8988T (cell line): ENCODE results near the gene QKI.

Source experiments
- DNase-seq: peaks from one replicate; pipeline ENCODE4 v3.0.0; 2011

The QKI gene

GRCh38 chr6:163392533-163392932, 22.0 kb upstream of the QKI start:
- no peak for DNase-seq

DNA sequence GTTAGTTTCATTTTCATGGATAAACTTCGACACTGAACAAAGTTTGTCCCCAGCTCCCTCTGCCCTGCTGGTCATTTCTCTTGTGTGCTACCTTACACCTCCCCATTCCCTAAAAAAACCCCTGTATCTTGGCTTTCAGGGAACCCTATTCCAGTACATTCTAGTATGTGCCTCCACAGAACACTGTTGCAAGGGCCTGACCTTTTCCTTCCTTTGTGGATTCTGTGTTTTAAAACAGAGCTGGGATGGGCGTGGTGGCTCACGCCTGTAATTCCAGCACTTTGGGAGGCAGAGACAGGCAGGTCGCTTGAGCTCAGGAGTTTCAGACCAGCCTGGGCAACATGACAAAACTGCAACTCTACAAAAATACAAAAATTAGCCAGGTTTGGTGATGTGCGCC, 20.6 kb upstream of the QKI start:
- no peak for DNase-seq

GRCh38 chr6:163394659-163395058, 19.9 kb upstream of the QKI start:
- DNase-seq: no peak

DNA sequence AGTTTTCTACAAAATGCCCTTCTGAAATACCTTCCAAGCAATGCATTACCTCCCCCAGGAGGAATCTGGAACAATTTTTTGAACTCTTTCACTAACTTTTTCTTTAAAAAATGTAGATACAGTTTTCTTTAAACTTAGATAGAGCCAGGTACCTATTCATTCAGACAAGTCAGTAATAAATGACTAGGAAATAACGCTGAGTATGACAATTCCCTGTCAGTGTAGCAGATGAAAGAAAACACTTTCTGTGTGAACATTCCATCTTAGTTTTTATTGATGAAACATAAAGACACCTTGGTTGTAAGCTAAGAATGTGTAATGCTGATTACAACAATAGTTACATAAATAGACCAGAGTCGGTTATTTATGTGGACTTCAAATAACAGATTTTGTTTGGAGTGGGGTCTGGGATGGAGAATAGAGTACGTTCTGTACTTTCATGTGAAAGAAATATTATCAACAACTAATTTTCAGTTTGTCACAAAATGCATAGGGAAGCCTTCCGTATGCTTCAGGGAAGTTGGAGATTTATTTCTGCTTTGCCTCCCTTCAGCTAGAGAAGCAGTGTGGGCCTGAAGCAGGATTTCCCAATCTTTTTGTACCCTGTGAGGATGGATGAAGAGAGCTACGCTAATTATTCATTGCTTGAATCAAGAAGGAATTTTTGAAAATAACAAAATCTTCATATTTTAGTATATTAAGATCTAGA, 19.2 kb upstream of the QKI start:
- DNase-seq: no peak

- no peak for DNase-seq
Measured at GRCh38 chr6:163395831-163396185, 18.7 kb upstream of the QKI start.

- DNase-seq: no peak
Measured at GRCh38 chr6:163397326-163397725, 17.2 kb upstream of the QKI start.

DNA sequence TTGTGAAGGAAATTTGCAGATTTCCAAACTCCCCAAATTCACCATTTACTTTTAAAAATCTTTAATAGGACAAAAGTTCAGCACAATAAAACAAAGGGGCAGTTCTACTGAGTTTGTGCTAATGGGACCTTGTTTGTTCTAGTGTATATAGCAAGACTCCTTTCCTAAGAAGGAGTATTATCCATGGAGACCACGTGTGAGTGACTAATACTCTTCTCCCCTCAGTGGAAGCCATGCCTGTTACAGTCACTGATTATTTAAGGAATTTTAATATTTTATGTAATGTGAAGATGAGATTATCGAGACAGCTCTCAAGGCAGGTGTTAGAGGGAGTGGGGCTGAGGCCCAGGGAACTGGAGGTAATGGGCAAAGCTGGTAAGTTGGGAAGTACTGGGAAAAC, 16.4 kb upstream of the QKI start:
- DNase-seq: no peak

DNA sequence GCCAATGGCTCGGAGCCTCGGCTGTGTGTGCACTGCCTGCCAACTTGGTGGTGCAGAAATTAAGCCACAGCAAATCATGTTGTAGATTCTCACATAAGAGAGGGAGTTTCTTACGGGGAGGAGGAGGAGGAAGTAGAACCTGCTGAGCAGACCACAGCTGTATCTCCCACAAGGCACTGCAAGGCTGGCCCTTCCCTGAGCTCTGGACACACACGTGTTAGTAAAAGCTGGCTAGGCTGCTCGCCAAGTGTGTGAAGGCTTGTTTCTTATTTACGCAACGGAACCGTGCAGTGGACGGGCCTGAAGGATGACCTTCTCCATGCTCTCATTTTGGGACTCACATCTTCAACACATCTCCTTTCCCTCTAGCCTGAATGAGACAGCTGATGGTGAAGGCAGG, 15.7 kb upstream of the QKI start:
- DNase-seq: no peak

DNA sequence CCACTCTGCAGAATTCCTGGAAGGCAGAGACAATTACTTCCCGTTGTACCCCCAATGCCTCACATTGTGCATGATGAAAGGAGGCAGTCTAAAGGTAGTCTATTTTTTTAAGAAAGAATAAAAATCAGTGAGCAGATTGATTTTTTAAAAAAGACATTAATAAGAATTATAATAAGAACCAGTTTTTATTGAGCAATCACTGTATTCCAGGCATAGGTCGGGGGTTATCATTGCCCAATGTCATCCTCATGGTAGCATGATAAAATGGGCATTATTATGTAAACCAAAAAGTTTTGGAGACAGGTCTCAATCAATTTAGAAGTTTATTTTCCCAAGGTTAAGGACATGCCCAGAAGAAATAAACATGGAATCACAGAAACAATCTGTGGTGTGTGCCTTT, 14.0 kb upstream of the QKI start:
- DNase-seq: no peak

DNA sequence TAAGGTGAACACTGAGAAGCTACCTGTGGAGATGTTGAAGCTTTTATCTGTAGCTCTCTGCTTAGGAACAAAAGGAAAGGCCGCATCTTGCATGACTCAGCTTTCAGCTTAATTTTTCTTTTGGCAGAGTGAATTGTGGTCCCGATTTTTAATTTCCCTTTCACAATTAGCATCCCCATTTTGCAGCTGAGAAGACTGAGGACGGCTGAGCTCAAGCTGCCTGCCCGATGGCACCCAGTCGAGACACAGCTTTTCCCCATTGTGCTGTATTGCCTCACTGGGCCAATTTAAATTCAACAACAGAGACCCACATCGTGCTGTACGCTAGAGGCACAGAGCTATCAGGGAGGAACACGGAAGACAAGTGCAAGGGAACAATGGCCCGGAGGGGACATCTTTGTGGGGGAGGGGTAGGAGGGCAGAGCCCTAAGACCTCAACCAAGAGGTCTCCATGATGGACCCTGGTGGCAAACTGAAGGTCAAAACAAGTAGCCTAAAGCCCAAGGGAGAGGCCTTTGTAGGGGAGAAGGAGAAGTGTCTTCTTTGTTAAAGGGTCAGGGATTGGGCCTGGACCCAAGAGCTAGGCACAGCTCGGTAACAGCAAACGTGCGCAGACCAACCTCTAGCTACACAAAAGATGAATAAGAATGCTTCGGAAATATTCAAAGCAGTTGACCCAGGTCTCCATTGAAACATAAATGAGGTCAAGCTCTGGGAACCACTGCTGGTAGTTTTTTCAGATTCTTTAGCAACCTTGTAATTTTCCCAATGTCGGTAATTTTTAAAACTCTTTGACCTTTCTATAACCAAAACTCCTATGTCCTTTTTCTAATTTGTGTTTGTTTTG, 13.3 kb upstream of the QKI start:
- DNase-seq: no peak

DNA sequence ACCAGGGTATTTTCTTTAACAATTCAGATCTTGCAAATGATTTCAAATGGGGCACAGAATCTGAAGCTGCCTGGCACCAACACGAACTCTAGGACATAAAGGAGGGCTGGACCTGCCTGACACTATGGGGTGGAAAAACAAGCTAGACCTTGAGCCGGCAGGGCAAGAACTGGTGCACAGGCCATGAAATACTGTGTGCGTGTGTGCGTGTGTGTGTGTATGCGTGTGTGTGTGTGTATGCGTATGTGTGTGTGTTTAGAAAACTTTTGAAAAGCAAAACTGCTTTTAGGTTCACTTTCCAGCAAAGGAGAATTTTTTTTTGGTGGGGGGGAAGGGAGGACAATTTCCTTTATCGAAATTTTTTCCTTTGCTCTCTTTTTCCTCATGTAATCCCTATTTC, 11.9 kb upstream of the QKI start:
- DNase-seq: no peak

DNA sequence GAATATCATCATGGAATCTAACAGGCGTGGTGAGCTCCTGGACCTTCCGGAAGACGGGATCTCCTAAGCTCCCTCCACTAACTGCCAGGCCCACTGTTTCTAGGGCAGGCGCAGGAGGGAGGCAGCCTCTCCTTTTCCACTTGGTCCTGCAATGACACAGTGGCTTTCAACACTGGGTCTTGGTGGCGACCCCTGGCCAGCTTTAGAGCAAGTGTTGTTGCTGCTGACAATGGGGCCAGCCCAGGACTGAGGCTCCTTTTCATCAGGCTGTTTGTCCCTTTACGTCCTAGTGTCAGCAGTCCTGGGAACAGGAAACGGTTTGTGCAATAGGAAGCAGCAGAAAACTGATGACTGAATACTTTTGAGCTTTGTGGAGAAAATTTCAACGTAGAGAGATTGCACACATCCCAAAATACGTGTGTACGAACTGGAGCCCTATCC, 9.7 kb upstream of the QKI start:
- no peak for DNase-seq

DNA sequence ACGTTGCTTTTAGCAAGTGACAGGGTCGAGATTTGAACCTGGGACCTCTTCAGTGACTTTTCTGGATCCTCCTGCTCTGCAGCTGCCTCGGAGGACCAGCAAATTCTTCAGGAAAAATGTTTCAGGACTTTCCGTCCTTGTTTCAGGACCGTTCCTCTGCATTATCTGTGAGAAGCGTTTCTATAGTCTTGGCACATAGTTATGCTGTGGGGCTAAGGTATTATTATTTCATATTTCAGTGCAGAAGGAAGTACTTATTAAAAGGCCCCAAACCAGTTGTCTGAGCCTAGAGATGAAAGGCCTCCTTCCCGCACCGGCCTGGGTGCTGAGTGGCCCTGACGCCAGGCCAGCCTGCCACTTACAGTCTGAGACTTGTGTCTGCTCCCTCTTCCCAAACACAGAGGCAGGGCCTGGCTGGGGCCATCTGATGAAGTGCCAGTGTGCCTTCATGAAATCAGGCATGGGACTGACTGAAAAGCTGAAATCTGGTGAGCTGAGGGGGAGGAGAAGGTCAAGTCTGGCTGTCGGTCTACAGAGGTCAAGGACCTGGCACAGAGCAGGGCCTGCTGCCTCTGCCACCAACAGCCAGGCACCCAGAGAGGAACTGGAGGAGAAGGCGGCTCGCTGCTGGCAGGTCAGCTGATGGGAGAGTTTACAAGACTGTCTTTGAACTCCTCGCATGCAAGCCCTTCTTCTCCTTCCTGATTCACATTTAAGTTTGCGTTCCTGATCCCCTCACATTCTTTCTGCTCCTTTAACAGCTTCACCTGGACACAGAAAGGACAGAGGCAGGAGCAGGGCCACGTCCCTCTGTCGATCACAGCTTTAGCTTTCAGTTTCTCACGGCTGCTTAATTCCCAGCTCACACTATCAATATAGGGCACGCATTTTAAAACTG, 8.9 kb upstream of the QKI start:
- no peak for DNase-seq

DNA sequence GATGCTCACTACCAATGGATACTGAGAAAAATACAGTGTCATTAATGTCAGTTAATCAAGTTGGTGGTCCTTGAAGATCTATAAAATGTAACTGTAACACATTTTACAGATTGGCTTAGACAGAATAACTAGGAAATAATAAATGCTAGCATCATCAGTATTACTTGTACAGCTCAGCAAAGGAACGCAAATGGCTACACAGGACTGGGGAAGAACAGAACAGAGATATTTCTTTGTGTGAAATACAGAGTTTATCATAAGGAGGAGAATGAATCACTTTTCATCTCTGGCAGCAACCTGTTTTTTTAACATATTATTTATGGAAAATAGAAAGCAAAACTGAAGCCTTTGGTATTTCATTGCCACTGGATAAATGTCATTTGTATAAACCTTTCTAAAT, 8.2 kb upstream of the QKI start:
- DNase-seq: no peak

- no peak for DNase-seq
Measured at GRCh38 chr6:163406830-163407229, 7.7 kb upstream of the QKI start.

- DNase-seq: no peak
Measured at GRCh38 chr6:163408352-163408991, 6.0 kb upstream of the QKI start.

GRCh38 chr6:163409712-163410111, 4.8 kb upstream of the QKI start:
- no peak for DNase-seq

- no peak for DNase-seq
Measured at GRCh38 chr6:163412341-163412740, 2.2 kb upstream of the QKI start.

GRCh38 chr6:163412801-163413344, 1.6 kb upstream of the QKI start:
- DNase-seq: no peak

DNA sequence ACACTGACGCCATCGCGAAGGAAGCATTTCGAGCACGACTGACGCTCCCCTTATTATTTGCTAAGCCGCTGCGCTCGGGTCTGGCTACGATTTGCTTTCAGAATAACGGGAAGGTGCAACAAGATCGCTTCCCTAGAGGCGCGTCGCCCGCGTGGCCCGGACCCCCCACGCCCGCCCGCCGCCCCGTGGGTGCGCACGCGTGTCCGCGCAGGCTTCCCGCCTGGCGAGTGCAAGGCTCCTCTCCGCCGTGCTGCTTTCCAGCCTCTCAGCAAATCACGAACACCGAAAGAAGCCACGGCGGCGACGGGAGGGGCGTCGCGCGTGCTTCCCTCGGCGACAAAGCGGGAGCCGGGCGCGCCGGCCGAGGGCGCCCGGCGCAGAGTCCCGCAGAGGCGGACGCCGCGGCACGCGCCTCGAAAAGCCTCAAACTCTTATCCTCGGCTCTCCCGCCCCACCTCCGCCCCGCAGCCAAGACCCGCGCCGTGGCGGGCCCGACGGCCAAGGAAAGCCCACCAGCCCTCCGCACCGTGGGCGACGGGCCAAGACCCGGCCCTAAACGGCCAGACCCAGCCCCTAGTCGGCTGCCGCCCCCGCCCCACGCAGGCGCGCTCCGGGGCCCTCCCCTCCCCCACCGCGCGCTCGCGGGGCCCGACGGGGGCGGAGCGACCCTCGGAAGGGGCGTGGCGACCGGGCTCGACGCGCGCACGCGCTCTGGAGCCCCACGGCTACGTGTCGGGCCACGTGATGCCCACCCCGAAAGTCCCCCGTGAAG, 987 bp upstream of the QKI start:
- DNase-seq: peak; percentile 96

DNA sequence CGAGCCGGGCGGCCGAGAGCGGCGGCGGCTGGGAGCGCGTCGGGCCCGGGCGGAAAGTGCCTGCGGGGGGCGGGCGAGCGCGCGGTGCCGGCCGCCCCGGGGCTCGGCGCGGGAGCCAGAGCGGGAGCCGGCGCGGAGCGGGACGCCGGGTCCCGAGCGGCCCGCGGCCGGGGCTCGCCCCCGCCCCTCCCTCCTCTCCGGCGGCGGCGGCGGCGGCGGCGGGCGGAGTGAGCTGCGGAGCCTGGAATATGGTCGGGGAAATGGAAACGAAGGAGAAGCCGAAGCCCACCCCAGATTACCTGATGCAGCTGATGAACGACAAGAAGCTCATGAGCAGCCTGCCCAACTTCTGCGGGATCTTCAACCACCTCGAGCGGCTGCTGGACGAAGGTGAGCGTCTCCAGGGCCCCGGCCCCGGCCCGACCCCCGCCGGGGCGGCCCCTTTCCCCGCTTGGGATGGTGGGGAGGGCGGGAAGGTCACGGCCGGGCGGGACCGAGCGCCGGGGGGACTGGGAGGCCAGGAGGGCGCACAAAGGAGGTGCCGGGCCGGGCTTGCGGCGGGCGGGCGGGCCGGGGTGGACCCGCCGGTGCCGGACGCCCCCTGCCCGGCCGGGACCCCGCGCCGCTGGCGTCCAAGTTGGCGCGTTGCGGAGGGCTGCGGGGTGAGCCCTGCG, 565 bp downstream of the QKI start:
- peak; percentile 23 for DNase-seq
